Measurements from ENCODE around the gene SH3BP5.

The SH3BP5 gene

GRCh38 chr3:15294929-15295328 is 37.5 kb downstream of the SH3BP5 start:
- no peak for DNase-seq

- DNase-seq = no peak
These were observed 39.4 kb downstream of the SH3BP5 start for GRCh38 chr3:15292765-15293522.

GRCh38 chr3:15291589-15292541 is 40.5 kb downstream of the SH3BP5 start:
- no peak for DNase-seq

GRCh38 chr3:15290736-15291135 is 41.6 kb downstream of the SH3BP5 start:
- DNase-seq = no peak

GRCh38 chr3:15289661-15290060 is 42.7 kb downstream of the SH3BP5 start:
- no peak for DNase-seq

GRCh38 chr3:15288331-15289035 is 43.9 kb downstream of the SH3BP5 start:
- DNase-seq = no peak

GRCh38 chr3:15287565-15288330 is 44.6 kb downstream of the SH3BP5 start:
- DNase-seq = peak; percentile 56

- no peak for DNase-seq
These were observed 46.4 kb downstream of the SH3BP5 start for GRCh38 chr3:15286022-15286421.

GRCh38 chr3:15284121-15284889 is 48.1 kb downstream of the SH3BP5 start:
- no peak for DNase-seq

- no peak for DNase-seq
These were observed 48.7 kb downstream of the SH3BP5 start for GRCh38 chr3:15283702-15284101.

GRCh38 chr3:15281817-15282216 is 50.6 kb downstream of the SH3BP5 start:
- DNase-seq = no peak

GRCh38 chr3:15280853-15281532 is 51.4 kb downstream of the SH3BP5 start:
- DNase-seq = no peak

GRCh38 chr3:15279671-15280402 is 52.5 kb downstream of the SH3BP5 start:
- no peak for DNase-seq

- no peak for DNase-seq
These were observed 53.2 kb downstream of the SH3BP5 start for GRCh38 chr3:15279205-15279604.

GRCh38 chr3:15277861-15278500 is 54.4 kb downstream of the SH3BP5 start:
- no peak for DNase-seq

GRCh38 chr3:15276028-15276724 is 56.2 kb downstream of the SH3BP5 start:
- DNase-seq = no peak

- DNase-seq = no peak
These were observed 59.2 kb downstream of the SH3BP5 start for GRCh38 chr3:15273227-15273626.

- DNase-seq = peak; percentile 10
These were observed 59.8 kb downstream of the SH3BP5 start for GRCh38 chr3:15272426-15273196.
